ENCODE measurements around the gene IL6R. TPM values are rescaled to one million over a fixed set of nuclear protein-coding genes. Genes with fewer than 3 reads are reported as not detected.

The IL6R gene
- total RNA-seq, 1 donor from 2014 or later, result 10.4 TPM

DNA sequence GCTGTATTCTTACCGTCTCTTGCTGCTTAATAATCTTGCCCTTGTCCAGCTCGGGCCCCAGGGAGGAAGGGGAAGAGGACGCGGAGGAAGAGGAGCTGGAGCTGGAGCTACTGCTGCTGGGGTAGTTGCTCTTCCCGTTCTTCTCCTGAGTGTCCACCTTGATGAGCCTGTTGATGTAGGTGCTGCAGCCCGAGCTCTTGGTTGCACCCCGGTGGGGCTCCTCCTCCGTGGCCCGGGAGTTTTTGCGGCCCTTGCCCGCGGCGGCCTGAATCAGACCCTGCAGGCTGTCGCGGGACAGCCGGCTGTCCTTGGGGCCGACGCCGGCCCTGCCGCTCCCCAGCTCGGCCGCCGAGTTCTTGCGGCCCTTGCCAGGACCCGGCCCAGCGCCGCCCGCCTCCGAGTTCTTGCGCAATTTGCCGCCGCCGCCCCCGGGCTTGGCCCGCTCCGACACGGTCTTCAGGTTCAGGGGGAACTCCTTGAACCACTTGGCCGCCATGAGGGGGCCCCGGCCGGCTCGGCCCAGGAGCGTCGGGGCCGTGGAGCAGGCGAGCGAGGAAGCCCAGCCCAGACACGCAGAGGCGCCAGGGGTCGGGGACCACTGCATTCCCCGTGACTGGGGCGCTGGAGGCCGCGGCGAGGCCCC lies 96.4 kb downstream of the IL6R start:
- H3K9me3 Mint-ChIP-seq (ENCODE audit: unreplicated experiment), result no peaks in the 10 kb centered on the region
- peaks cover 2% of the 10 kb centered on the region for H3K4me1 Mint-ChIP-seq (ENCODE audit: unreplicated experiment)
- DNase-seq (ENCODE audit: extremely low spot score, unreplicated experiment), result no peak
- TF ChIP-seq, protein P1, sequence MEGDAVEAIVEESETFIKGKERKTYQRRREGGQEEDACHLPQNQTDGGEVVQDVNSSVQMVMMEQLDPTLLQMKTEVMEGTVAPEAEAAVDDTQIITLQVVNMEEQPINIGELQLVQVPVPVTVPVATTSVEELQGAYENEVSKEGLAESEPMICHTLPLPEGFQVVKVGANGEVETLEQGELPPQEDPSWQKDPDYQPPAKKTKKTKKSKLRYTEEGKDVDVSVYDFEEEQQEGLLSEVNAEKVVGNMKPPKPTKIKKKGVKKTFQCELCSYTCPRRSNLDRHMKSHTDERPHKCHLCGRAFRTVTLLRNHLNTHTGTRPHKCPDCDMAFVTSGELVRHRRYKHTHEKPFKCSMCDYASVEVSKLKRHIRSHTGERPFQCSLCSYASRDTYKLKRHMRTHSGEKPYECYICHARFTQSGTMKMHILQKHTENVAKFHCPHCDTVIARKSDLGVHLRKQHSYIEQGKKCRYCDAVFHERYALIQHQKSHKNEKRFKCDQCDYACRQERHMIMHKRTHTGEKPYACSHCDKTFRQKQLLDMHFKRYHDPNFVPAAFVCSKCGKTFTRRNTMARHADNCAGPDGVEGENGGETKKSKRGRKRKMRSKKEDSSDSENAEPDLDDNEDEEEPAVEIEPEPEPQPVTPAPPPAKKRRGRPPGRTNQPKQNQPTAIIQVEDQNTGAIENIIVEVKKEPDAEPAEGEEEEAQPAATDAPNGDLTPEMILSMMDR (IDR thresholded peaks at IDR 0.05), result no peak
- no peaks in the 10 kb centered on the region for H3K36me3 Mint-ChIP-seq (ENCODE audit: unreplicated experiment)
- H3K27me3 Mint-ChIP-seq (ENCODE audit: unreplicated experiment), result peaks cover 74% of the 10 kb centered on the region
- H3K27ac Mint-ChIP-seq (ENCODE audit: unreplicated experiment), result no peak overlapping the region
- H3K4me3 Mint-ChIP-seq (ENCODE audit: unreplicated experiment), result peak overlapping the region; percentile 12

DNA sequence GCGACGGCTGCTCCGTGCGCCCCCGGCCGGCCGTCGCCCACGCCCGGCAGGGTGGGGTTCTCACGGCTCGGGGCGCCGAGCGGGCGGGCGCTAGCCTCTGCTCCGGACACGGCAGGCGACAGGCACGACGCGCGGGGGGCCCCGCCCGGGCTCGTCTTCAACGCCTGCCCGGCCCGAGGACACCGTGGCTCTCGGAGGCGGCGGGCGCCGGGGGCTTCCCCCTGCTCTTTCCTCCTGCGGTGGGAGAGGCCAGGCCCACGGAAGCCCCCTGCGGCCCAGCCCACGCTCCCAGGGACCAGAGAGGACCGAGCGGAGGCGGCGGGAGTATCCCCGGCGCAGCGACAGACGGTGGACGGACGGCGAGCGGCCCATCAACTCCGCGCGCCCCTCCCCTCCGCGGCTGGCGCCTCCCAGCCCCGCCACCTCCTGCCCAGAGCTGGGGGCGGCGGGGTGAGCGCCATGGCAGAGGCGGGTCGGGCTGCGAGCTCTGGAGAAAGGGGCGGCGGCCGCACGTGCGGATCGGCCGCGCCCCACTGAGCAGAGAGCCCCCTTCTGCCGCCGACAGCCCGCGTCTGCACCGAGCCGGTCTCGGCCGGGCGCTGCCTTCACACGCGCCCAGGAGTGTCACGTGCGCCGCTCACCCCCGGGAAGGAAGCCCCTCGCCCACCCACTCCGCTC lies 97.1 kb downstream of the IL6R start, which contains the start of the genes SHE and TDRD10:
SHE (minus strand) TSS at position 347 of the 678 bp plus-strand sequence. CDS start 386 bp downstream, outside the sequence.
TDRD10 (plus strand) TSS at position 154 of the 678 bp plus-strand sequence. CDS start 4,685 bp downstream, outside the sequence.
- DNase-seq (ENCODE audit: extremely low spot score, unreplicated experiment), result no peak
- H3K36me3 Mint-ChIP-seq (ENCODE audit: unreplicated experiment), result no peaks in the 10 kb centered on the region
- peaks cover 75% of the 10 kb centered on the region for H3K27me3 Mint-ChIP-seq (ENCODE audit: unreplicated experiment)
- no peak within 1 kb of the TSS for H3K27ac Mint-ChIP-seq (ENCODE audit: unreplicated experiment)
- TF ChIP-seq, protein P1 (IDR thresholded peaks at IDR 0.05), result no peak
- H3K4me3 Mint-ChIP-seq (ENCODE audit: unreplicated experiment), result peak within 1 kb of the TSS; percentile 12
- peaks cover 2% of the 10 kb centered on the region for H3K4me1 Mint-ChIP-seq (ENCODE audit: unreplicated experiment)
- no peaks in the 10 kb centered on the region for H3K9me3 Mint-ChIP-seq (ENCODE audit: unreplicated experiment)

DNA sequence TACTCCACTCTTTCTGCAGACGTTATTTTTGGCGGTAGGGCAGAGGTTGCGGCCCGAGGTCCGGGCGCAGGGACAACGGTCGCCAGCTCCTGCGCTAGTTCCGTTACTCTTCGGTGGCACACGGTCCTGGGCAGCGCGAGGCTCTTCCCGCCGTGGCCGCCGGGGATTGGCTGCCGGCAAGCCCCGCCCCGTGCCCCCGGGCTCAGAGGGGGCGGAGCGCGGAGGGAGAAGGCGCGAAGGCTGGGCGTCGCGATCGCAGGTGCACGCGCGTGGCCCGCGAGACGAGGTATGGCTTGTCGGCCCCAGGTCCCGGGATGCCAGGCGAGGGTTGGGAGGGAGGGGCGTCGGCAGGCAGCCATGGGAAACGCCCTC lies 97.6 kb downstream of the IL6R start:
- Mint-ChIP-seq H3K36me3 (ENCODE audit: unreplicated experiment) (no peaks in the 10 kb centered on the region), H3K9me3 (ENCODE audit: unreplicated experiment) (no peaks in the 10 kb centered on the region), H3K27ac (ENCODE audit: unreplicated experiment) (no peak overlapping the region), H3K27me3 (ENCODE audit: unreplicated experiment) (peaks cover 80% of the 10 kb centered on the region), H3K4me3 (ENCODE audit: unreplicated experiment) (no peak overlapping the region), H3K4me1 (ENCODE audit: unreplicated experiment) (peaks cover 2% of the 10 kb centered on the region)
- TF ChIP-seq, protein P1 (IDR thresholded peaks at IDR 0.05), result no peak
- DNase-seq (ENCODE audit: extremely low spot score, unreplicated experiment), result no peak

DNA sequence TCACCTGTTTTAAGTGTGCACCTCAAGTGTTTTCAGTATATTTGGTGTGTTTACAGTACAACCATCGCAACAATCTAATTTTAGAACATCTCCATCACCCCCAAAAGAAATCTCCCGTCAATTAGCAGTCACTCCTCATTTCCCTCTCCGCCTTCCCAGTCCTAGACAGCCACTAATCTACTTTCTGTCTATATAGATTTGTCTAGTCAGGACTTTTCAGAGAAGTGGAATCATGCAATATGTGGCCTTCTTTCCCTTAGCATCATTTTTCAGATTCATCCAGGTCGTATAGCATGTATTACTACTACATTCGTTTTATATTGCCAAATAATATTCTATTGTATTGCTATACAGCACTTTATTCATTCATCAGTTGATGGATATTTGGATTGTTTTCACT lies 98.8 kb downstream of the IL6R start:
- H3K4me1 Mint-ChIP-seq (ENCODE audit: unreplicated experiment), result peaks cover 2% of the 10 kb centered on the region
- H3K27ac Mint-ChIP-seq (ENCODE audit: unreplicated experiment), result no peak overlapping the region
- H3K4me3 Mint-ChIP-seq (ENCODE audit: unreplicated experiment), result no peak overlapping the region
- H3K36me3 Mint-ChIP-seq (ENCODE audit: unreplicated experiment), result no peaks in the 10 kb centered on the region
- TF ChIP-seq, protein P1 (IDR thresholded peaks at IDR 0.05), result no peak
- no peak for DNase-seq (ENCODE audit: extremely low spot score, unreplicated experiment)
- H3K27me3 Mint-ChIP-seq (ENCODE audit: unreplicated experiment), result peaks cover 84% of the 10 kb centered on the region
- H3K9me3 Mint-ChIP-seq (ENCODE audit: unreplicated experiment), result no peaks in the 10 kb centered on the region

DNA sequence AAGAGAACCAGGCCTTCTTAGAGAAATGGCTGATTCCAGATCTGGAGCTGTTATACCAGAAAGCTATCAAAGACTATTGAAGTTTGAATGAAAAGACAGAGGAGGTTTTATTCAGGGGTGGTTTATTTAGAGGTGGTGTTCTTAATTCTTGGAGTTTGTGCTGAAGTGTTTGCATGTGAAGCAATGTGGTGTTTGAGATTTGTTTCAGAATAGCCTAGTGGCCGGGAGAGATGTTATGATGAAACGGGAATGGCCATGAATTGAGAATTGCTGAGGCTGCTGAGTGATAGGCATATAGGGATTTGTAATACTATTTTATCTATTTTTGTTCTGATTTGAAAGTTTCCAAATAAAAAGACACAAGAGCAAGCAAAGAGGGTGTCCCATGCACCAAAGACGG lies 107.6 kb downstream of the IL6R start:
- no peaks in the 10 kb centered on the region for H3K9me3 Mint-ChIP-seq (ENCODE audit: unreplicated experiment)
- TF ChIP-seq, protein P1 (IDR thresholded peaks at IDR 0.05), result no peak
- H3K27me3 Mint-ChIP-seq (ENCODE audit: unreplicated experiment), result peaks cover 66% of the 10 kb centered on the region
- no peaks in the 10 kb centered on the region for H3K4me1 Mint-ChIP-seq (ENCODE audit: unreplicated experiment)
- no peak overlapping the region for H3K4me3 Mint-ChIP-seq (ENCODE audit: unreplicated experiment)
- H3K36me3 Mint-ChIP-seq (ENCODE audit: unreplicated experiment), result no peaks in the 10 kb centered on the region
- DNase-seq (ENCODE audit: extremely low spot score, unreplicated experiment), result no peak
- no peak overlapping the region for H3K27ac Mint-ChIP-seq (ENCODE audit: unreplicated experiment)
